Prostate gland (tissue), 2 donors: ENCODE results near the gene ATXN1. TPM values are rescaled to one million over a fixed set of nuclear protein-coding genes. Genes with fewer than 3 reads are reported as not detected.
A peak's percentile ranks its signal among the peaks of the same experiment; 100 is the strongest.

Experiments
- DNase-seq: peaks from one replicate; pipeline ENCODE4 v3.0.0-alpha.2; 2019; ENCODE audit warnings: low spot score
- H3K27ac ChIP-seq, 2 donors: fragments of 200-600 bp; sonication (generic); 2 replicates each; pipeline ENCODE4 v1.5.1; 2017 to 2019
- H3K27me3 ChIP-seq: fragments of 200-600 bp; sonication (generic); replicated peaks from 2 replicates; pipeline ENCODE4 v1.5.1; 2019; ENCODE audit not compliant: insufficient read depth
- H3K36me3 ChIP-seq, 2 donors: fragments of 200-600 bp; sonication (generic); 1 replicate in 1 of 2; 2 replicates in 1 of 2; pipeline versions ENCODE4 v1.5.1 to v1.8.1; 2017 to 2019
- H3K4me1 ChIP-seq: fragments of 200-600 bp; sonication (generic); replicated peaks from 2 replicates; pipeline ENCODE4 v1.5.1; 2019
- H3K4me3 ChIP-seq, 2 donors: fragments of 200-600 bp; sonication (generic); 2 replicates each; pipeline ENCODE4 v1.5.1; 2017 to 2019
- H3K9me3 ChIP-seq: fragments of 200-600 bp; sonication (generic); 2 replicates; pipeline ENCODE4 v1.5.1; 2017
- POLR2A ChIP-seq: fragments of 450-650 bp; IDR thresholded peaks from one replicate; pipeline ENCODE4 v1.6.1; 2016; ENCODE audit warnings: antibody characterized with exemption, mild to moderate bottlenecking
- POLR2AphosphoS5 ChIP-seq: sonication (generic); formaldehyde crosslinking; IDR thresholded peaks from one replicate; pipeline ENCODE4 v1.6.1; 2017; ENCODE audit warnings: antibody characterized with exemption
- WGBS: methylation state at CpG from one replicate; pipeline ENCODE4 v1.1.5; 2018; 5-methylcytosine and 5-hydroxymethylcytosine counted together
- intact Hi-C: fragments of 100-400 bp; cut with DNase I; formaldehyde crosslinking; loops from one replicate; pipeline ENCODE4 v1.14.2; 2022
- total RNA-seq, 2 donors: library from RNA; depleted of rRNA; stranded (reverse); fragments of >200 nt; gene quantifications; one replicate each; pipeline ENCODE4 v1.1.0, GENCODE V29; 2016
- TF ChIP-seq, protein P1 (sequence below), 4 experiments: fragments of 200-600 bp in 2 of 4; fragments of 450-650 bp in 2 of 4; sonication (generic) in 2 of 4; IDR thresholded peaks; 1 replicate in 3 of 4; 2 replicates in 1 of 4; pipeline ENCODE4 v1.5.1; 2016 to 2019; ENCODE audit warnings: antibody characterized with exemption in 4 of 4, mild to moderate bottlenecking in 2 of 4, moderate library complexity in 2 of 4

ATXN1 gene
- total RNA-seq, 2 donors from 2014 or later, result 28.5 to 89.0 TPM

DNA sequence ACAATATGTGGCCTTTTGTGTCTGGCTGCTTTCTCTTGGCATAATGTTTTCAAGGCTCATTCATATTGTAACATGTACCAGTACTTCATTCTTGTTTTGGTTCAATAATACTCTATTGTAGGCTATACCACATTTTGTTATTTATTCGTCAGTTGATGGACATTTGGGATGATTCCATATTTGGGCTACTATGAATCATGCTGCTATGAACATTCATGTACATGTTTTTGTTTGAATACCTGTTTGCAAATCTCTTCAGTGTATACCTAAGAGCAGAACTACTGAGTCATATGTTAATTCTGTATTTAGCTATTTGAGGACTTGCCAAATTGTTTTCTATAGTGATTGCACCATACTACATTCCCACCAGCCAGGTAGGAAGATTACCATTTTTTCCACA lies 263.0 kb downstream of the ATXN1 start:
- Histone ChIP-seq H3K27me3 (no peaks in the 10 kb centered on the region), H3K4me1 (no peaks in the 10 kb centered on the region), H3K4me3 (no peak overlapping the region), H3K27ac (no peak overlapping the region), H3K36me3 (no peaks in the 10 kb centered on the region), H3K9me3 (no peaks in the 10 kb centered on the region)
- intact Hi-C loops, result no loop called here
- no peak for DNase-seq
- TF ChIP-seq POLR2AphosphoS5 (no peak), POLR2A (no peak)
- TF ChIP-seq, protein P1, sequence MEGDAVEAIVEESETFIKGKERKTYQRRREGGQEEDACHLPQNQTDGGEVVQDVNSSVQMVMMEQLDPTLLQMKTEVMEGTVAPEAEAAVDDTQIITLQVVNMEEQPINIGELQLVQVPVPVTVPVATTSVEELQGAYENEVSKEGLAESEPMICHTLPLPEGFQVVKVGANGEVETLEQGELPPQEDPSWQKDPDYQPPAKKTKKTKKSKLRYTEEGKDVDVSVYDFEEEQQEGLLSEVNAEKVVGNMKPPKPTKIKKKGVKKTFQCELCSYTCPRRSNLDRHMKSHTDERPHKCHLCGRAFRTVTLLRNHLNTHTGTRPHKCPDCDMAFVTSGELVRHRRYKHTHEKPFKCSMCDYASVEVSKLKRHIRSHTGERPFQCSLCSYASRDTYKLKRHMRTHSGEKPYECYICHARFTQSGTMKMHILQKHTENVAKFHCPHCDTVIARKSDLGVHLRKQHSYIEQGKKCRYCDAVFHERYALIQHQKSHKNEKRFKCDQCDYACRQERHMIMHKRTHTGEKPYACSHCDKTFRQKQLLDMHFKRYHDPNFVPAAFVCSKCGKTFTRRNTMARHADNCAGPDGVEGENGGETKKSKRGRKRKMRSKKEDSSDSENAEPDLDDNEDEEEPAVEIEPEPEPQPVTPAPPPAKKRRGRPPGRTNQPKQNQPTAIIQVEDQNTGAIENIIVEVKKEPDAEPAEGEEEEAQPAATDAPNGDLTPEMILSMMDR (IDR thresholded peaks at IDR 0.05), result no peak
- WGBS, result 73% methylated on average over 1 of the region's 1 CpG

DNA sequence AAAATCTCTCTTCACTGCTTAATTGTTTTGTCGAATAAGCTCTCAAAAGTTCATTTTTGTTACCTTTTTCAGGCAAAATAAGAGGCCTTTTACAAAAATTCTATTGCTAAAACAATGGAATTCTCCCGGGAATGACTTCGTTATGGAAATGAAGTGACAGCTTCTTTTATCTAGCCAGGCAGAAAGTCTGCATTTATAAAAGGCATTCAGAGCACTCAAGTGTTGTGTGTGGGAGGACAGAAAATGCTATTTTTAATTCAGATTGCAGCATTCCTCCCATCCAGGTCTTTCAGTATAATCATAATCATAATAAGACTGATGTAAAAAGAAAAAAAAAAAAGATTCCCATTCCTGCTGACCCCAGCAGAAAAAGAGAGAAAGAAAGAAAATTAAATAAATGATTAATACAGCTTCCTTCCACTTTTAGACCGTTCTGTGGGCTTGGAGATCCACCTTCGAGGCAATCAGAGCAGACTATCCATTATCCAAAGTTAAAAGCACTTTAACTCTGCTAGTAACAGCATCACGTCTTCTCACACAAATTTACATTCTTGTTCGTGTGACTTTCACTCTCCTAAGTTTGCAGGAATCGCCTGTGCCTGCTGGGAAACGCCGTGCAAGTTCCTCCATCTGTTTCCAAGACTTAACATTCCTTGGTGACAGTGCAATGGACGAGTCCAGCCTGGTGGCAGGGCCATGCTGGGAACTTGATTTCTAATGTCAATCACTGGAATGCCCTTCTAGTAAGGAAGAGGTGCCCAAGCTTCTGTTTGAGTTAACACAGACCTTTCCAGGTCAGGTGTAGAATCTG lies 264.1 kb downstream of the ATXN1 start:
- TF ChIP-seq, protein P1 (IDR thresholded peaks at IDR 0.05), result no peak
- no peak for TF ChIP-seq POLR2A
- TF ChIP-seq POLR2AphosphoS5, result no peak
- Histone ChIP-seq H3K9me3 (no peaks in the 10 kb centered on the region), H3K4me3 (no peak overlapping the region), H3K27ac (no peak overlapping the region), H3K4me1 (no peaks in the 10 kb centered on the region), H3K27me3 (no peaks in the 10 kb centered on the region), H3K36me3 (no peaks in the 10 kb centered on the region)
- intact Hi-C loops, result no loop called here
- WGBS, result 48% methylated on average over 11 of the region's 11 CpGs
- DNase-seq, result no peak

GRCh38 chr6:16496210-16496609 lies 265.1 kb downstream of the ATXN1 start:
- no peak overlapping the region for H3K27ac ChIP-seq
- H3K36me3 ChIP-seq, result no peaks in the 10 kb centered on the region
- no peaks in the 10 kb centered on the region for H3K4me1 ChIP-seq
- intact Hi-C loops, result no loop called here
- 54% methylated on average over 5 of the region's 5 CpGs for WGBS
- H3K9me3 ChIP-seq, result no peaks in the 10 kb centered on the region
- H3K4me3 ChIP-seq, result no peak overlapping the region
- H3K27me3 ChIP-seq, result no peaks in the 10 kb centered on the region
- DNase-seq, result no peak
- TF ChIP-seq POLR2AphosphoS5, result no peak
- TF ChIP-seq, protein P1 (IDR thresholded peaks at IDR 0.05), result peak in 2 of 4 experiments; percentile 12 to 22

- Histone ChIP-seq H3K4me3 (no peak overlapping the region), H3K27me3 (no peaks in the 10 kb centered on the region), H3K9me3 (no peaks in the 10 kb centered on the region), H3K27ac (no peak overlapping the region), H3K36me3 (no peaks in the 10 kb centered on the region), H3K4me1 (no peaks in the 10 kb centered on the region)
- intact Hi-C loops, result no loop called here
- no peak for DNase-seq
- WGBS, result 73% methylated on average over 3 of the region's 3 CpGs
- no peak for TF ChIP-seq POLR2A
- TF ChIP-seq POLR2AphosphoS5, result no peak
- TF ChIP-seq, protein P1 (IDR thresholded peaks at IDR 0.05), result no peak
Measured at GRCh38 chr6:16494793-16495192, 266.5 kb downstream of the ATXN1 start.

DNA sequence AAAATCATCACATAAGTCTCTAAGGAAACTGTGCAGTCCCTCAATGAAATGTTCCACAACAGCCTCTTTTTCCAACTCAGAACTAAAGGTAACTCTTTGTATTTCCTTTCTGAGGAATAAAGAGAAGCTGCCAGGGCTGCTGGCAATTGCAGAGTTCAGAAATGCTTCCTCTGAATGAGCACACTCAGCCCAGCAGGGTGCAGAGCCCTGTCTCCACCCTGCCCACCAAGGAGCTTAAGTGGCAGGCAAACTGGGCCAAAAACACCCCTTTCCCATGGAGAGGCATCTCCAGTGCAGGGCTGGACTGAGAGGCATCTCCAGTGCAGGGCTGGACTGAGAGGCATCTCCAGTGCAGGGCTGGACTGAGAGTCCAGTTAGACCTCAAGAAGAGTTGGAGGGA lies 267.5 kb downstream of the ATXN1 start:
- no peak for DNase-seq
- H3K27me3 ChIP-seq, result no peaks in the 10 kb centered on the region
- TF ChIP-seq, protein P1 (IDR thresholded peaks at IDR 0.05), result no peak
- TF ChIP-seq POLR2AphosphoS5, result no peak
- TF ChIP-seq POLR2A, result no peak
- H3K9me3 ChIP-seq, result no peaks in the 10 kb centered on the region
- no peak overlapping the region for H3K27ac ChIP-seq
- no peaks in the 10 kb centered on the region for H3K4me1 ChIP-seq
- intact Hi-C loops, result no loop called here
- no peaks in the 10 kb centered on the region for H3K36me3 ChIP-seq
- H3K4me3 ChIP-seq, result no peak overlapping the region
